WTC11 (cell line): ENCODE measurements around the gene POLR1G.

Experiments
- CTCF ChIP-seq: fragments of 200-600 bp; IDR thresholded peaks from 2 replicates; pipeline ENCODE4 v1.8.0; 2022; ENCODE audit warnings: antibody characterized with exemption
- MAX ChIP-seq: sonication (generic); formaldehyde crosslinking; IDR thresholded peaks from 2 replicates; pipeline ENCODE4 v1.8.0; 2022; ENCODE audit warnings: mild to moderate bottlenecking, missing genetic modification reagents
- ZNF121 ChIP-seq: sonication (generic); formaldehyde crosslinking; IDR thresholded peaks from 2 replicates; pipeline ENCODE4 v1.8.0; 2023; ENCODE audit warnings: missing genetic modification reagents
- TF ChIP-seq, protein P1 (sequence below): sonication (generic); formaldehyde crosslinking; IDR thresholded peaks from 2 replicates; pipeline ENCODE4 v1.8.1; 2023; ENCODE audit warnings: mild to moderate bottlenecking, missing genetic modification reagents, moderate library complexity
- TF ChIP-seq, protein P2 (sequence below): sonication (generic); formaldehyde crosslinking; IDR thresholded peaks from 2 replicates; pipeline ENCODE4 v1.8.0; 2023; ENCODE audit warnings: missing genetic modification reagents

GRCh38 chr19:45368127-45368526 lies 38.3 kb upstream of the POLR1G start:
- TF ChIP-seq CTCF (no peak), MAX (CRISPR knock-in tag) (no peak), ZNF121 (no peak)
- TF ChIP-seq, protein P1, sequence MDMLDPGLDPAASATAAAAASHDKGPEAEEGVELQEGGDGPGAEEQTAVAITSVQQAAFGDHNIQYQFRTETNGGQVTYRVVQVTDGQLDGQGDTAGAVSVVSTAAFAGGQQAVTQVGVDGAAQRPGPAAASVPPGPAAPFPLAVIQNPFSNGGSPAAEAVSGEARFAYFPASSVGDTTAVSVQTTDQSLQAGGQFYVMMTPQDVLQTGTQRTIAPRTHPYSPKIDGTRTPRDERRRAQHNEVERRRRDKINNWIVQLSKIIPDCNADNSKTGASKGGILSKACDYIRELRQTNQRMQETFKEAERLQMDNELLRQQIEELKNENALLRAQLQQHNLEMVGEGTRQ (CRISPR knock-in tag), result no peak
- TF ChIP-seq, protein P2, sequence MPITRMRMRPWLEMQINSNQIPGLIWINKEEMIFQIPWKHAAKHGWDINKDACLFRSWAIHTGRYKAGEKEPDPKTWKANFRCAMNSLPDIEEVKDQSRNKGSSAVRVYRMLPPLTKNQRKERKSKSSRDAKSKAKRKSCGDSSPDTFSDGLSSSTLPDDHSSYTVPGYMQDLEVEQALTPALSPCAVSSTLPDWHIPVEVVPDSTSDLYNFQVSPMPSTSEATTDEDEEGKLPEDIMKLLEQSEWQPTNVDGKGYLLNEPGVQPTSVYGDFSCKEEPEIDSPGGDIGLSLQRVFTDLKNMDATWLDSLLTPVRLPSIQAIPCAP (CRISPR knock-in tag), result no peak
